ENCODE data around the gene SELENOV. TPM values are rescaled to one million over a fixed set of nuclear protein-coding genes. Genes with fewer than 3 reads are reported as not detected.

SELENOV gene
- total and polyA plus RNA-seq, 9 of the 15 experiments (the other 6 are each of a cell fraction or from before 2014, with no cell fraction given), result 0.04 to 0.09 (median 0.06) TPM; not detected in 4

GRCh38 chr19:39497996-39498797, 16.7 kb upstream of the SELENOV start (continued):
- no peak for TF ChIP-seq TAF15 (IDR thresholded peaks at IDR 0.05; ENCODE audit: low read depth, low read length)
- no peak for TF ChIP-seq TRIM28 (IDR thresholded peaks at IDR 0.05)
- TF ChIP-seq SMC3 (conservative IDR thresholded peaks at IDR 0.05; ENCODE audit: insufficient read depth, low read depth, low read length), result peak; percentile 28; the same call in 1 of the 2 replicates
- TF ChIP-seq ZBTB5 (IDR thresholded peaks at IDR 0.05), result peak; percentile 78
- TF ChIP-seq MYC (IDR thresholded peaks at IDR 0.05; ENCODE audit: low read depth, low read length), result peak; percentile 57
- TF ChIP-seq MYC (CRISPR knock-in tag; IDR thresholded peaks at IDR 0.05; ENCODE audit: borderline replicate concordance, low read depth), result no peak
- no peak for TF ChIP-seq NR4A1 (CRISPR knock-in tag; IDR thresholded peaks at IDR 0.05)
- no peak for TF ChIP-seq NR4A1 (tag; IDR thresholded peaks at IDR 0.05)
- no peak for TF ChIP-seq NR2C2 (CRISPR knock-in tag; IDR thresholded peaks at IDR 0.05)
- TF ChIP-seq NR2C2 (tag; IDR thresholded peaks at IDR 0.05), result no peak
- TF ChIP-seq NONO (IDR thresholded peaks at IDR 0.05; ENCODE audit: low read depth in 2 of 2, low read length in 1 of 2), result 0 out of 4 replicates have a peak, but pooled peaks of 1 of the 2 experiments have one; percentile 21
- no peak for TF ChIP-seq KAT2B (IDR thresholded peaks at IDR 0.05; ENCODE audit: low read depth, low read length)
- TF ChIP-seq SIN3B (IDR thresholded peaks at IDR 0.05; ENCODE audit: low read depth), result no peak
- no peak for TF ChIP-seq ZNF174 (CRISPR knock-in tag; IDR thresholded peaks at IDR 0.05)
- no peak for TF ChIP-seq SAP30 (IDR thresholded peaks at IDR 0.05; ENCODE audit: borderline replicate concordance, insufficient read depth, low read depth, low read length, poor library complexity, severe bottlenecking)
- TF ChIP-seq TAF9B (IDR thresholded peaks at IDR 0.05; ENCODE audit: partially characterized antibody), result no peak
- peak; percentile 37 to 50; a peak in 1 of 4 replicates for TF ChIP-seq NRF1 (conservative IDR thresholded peaks at IDR 0.05 in 1 of 2, IDR thresholded peaks at IDR 0.05 in 1 of 2)
- no peak for TF ChIP-seq ZNF551 (CRISPR knock-in tag; IDR thresholded peaks at IDR 0.05)
- TF ChIP-seq TEAD1 (CRISPR knock-in tag; IDR thresholded peaks at IDR 0.05), result no peak
- TF ChIP-seq TSC22D4 (tag; IDR thresholded peaks at IDR 0.05), result no peak
- no peak for TF ChIP-seq ZNF3 (CRISPR knock-in tag; IDR thresholded peaks at IDR 0.05)
- TF ChIP-seq LCOR (CRISPR knock-in tag; IDR thresholded peaks at IDR 0.05), result no peak
- no peak for TF ChIP-seq RBM25 (IDR thresholded peaks at IDR 0.05; ENCODE audit: low read depth, low read length, severe bottlenecking)
- no peak for TF ChIP-seq HEY1 (CRISPR knock-in tag; IDR thresholded peaks at IDR 0.05; ENCODE audit: borderline replicate concordance)
- TF ChIP-seq GABPB1 (CRISPR knock-in tag; IDR thresholded peaks at IDR 0.05), result no peak
- TF ChIP-seq ETS2 (tag; IDR thresholded peaks at IDR 0.05; ENCODE audit: borderline replicate concordance, poor library complexity, severe bottlenecking), result no peak
- 0 out of 2 replicates have a peak, but pooled peaks have one; percentile 8 for TF ChIP-seq CREM (IDR thresholded peaks at IDR 0.05; ENCODE audit: low read depth)
- TF ChIP-seq MCM2 (IDR thresholded peaks at IDR 0.05; ENCODE audit: low read depth), result no peak
- TF ChIP-seq RBBP5 (IDR thresholded peaks at IDR 0.05; ENCODE audit: borderline replicate concordance, insufficient read depth, low read length, poor library complexity, severe bottlenecking), result no peak

Measured in K562 (cell line).